Breast epithelium (tissue), 4 donors: ENCODE results near the gene ENO3. TPM values are rescaled to one million over a fixed set of nuclear protein-coding genes. Genes with fewer than 3 reads are reported as not detected.
"Not testable (repeated sequence)": the region's sequence is repeated elsewhere in the genome, so short reads cannot be mapped to it uniquely, and the experiment has no call there.

Experiments used
- DNase-seq, 2 donors: peaks; one replicate each; pipeline ENCODE4 v3.0.0-alpha.2; 2019; ENCODE audit warnings: low spot score in 2 of 2
- H3K27ac ChIP-seq, 2 donors: fragments of 200-600 bp; sonication (generic) in 1 of 2; one replicate each; pipeline ENCODE4 v1.5.1; 2016 to 2019; ENCODE audit warnings: mild to moderate bottlenecking in 1 of 2
- H3K27me3 ChIP-seq, 2 donors: fragments of 200-600 bp; sonication (generic) in 1 of 2; one replicate each; pipeline versions ENCODE4 v1.5.1 to v1.6.0; 2017 to 2019; ENCODE audit warnings: control low read depth in 1 of 2, mild to moderate bottlenecking in 1 of 2
- H3K36me3 ChIP-seq: fragments of 200-600 bp; one replicate; pipeline ENCODE4 v1.5.1; 2019
- H3K4me1 ChIP-seq, 2 donors: fragments of 200-600 bp; sonication (generic); one replicate each; pipeline ENCODE4 v1.5.1; 2016 to 2019; ENCODE audit warnings: control low read depth in 1 of 2
- H3K4me3 ChIP-seq, 3 donors: fragments of 200-600 bp; sonication (generic); 1 replicate in 2 of 3; 2 replicates in 1 of 3; pipeline ENCODE4 v1.5.1; 2016 to 2019; ENCODE audit warnings: mild to moderate bottlenecking in 3 of 3, moderate library complexity in 2 of 3
- H3K9me3 ChIP-seq, 2 donors: fragments of 200-600 bp; sonication (generic) in 1 of 2; one replicate each; pipeline ENCODE4 v1.5.1; 2016 to 2019; ENCODE audit warnings: control low read depth in 1 of 2
- POLR2A ChIP-seq: fragments of 450-650 bp; IDR thresholded peaks from one replicate; pipeline ENCODE4 v1.6.1; 2016; ENCODE audit warnings: antibody characterized with exemption, mild to moderate bottlenecking, moderate library complexity
- POLR2AphosphoS5 ChIP-seq, 3 donors: sonication (generic); formaldehyde crosslinking; IDR thresholded peaks; one replicate each; pipeline ENCODE4 v1.6.1; 2017; ENCODE audit warnings: antibody characterized with exemption in 3 of 3
- intact Hi-C: fragments of 100-400 bp; cut with DNase I; formaldehyde crosslinking; loops from one replicate; pipeline ENCODE4 v1.15.1; 2023; ENCODE audit warnings: low total_unique reads
- total RNA-seq, 3 donors: library from RNA; depleted of rRNA; stranded (reverse); fragments of >200 nt; gene quantifications; one replicate each; pipeline ENCODE4 v1.1.0, GENCODE V29; 2016
- TF ChIP-seq, protein P1 (sequence below), 3 donors: fragments of 450-650 bp; IDR thresholded peaks; one replicate each; pipeline ENCODE4 v1.5.1; 2016 to 2017; ENCODE audit warnings: antibody characterized with exemption in 3 of 3, mild to moderate bottlenecking in 3 of 3, moderate library complexity in 3 of 3

ENO3 gene
- 1 to 10 TPM; 1.6 to 4.6 (median 3.1) TPM for total RNA-seq

DNA sequence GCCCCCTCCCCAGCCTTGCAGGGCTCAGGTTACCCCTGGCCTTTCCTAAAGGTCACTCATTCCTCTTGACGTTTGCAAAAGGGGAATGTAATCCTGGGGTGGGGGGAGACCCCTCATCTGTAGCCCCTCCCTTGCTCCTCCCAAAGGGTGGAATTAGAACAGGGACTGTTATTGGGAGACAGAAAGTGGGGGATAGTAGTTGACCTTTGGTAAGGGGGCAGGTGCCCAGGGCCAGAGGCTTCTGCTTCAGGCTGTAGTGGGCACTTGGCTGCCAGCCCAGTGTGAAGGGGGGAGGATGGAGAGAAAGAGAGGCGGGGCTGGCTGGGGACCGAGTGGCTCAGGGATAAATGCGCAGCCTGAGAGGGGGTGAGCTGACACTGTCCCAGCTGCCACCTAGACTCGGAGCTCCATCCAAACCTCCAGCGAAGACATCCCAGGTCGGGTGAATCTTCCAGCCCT is at the start of gene ENO3:
TSS of gene ENO3 (plus strand) at position 374 of the 459 bp plus-strand sequence. CDS start 711 bp downstream, outside the sequence.
- no peak for DNase-seq
- Histone ChIP-seq H3K4me3 (peak within 1 kb of the TSS; percentile 98 to 100 (median 99)), H3K27me3 (no peaks in the 10 kb centered on the region), H3K4me1 (peaks cover 5 to 16% of the 10 kb centered on the region in 2 donors), H3K36me3 (no peaks in the 10 kb centered on the region), H3K9me3 (no peaks in the 10 kb centered on the region), H3K27ac (peak within 1 kb of the TSS; percentile 97 to 99)
- TF ChIP-seq POLR2A, result no peak
- no peak for TF ChIP-seq POLR2AphosphoS5 (IDR thresholded peaks at IDR 0.05)
- TF ChIP-seq, protein P1, sequence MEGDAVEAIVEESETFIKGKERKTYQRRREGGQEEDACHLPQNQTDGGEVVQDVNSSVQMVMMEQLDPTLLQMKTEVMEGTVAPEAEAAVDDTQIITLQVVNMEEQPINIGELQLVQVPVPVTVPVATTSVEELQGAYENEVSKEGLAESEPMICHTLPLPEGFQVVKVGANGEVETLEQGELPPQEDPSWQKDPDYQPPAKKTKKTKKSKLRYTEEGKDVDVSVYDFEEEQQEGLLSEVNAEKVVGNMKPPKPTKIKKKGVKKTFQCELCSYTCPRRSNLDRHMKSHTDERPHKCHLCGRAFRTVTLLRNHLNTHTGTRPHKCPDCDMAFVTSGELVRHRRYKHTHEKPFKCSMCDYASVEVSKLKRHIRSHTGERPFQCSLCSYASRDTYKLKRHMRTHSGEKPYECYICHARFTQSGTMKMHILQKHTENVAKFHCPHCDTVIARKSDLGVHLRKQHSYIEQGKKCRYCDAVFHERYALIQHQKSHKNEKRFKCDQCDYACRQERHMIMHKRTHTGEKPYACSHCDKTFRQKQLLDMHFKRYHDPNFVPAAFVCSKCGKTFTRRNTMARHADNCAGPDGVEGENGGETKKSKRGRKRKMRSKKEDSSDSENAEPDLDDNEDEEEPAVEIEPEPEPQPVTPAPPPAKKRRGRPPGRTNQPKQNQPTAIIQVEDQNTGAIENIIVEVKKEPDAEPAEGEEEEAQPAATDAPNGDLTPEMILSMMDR (IDR thresholded peaks at IDR 0.05), result no peak
- intact Hi-C loops, result no loop called here

DNA sequence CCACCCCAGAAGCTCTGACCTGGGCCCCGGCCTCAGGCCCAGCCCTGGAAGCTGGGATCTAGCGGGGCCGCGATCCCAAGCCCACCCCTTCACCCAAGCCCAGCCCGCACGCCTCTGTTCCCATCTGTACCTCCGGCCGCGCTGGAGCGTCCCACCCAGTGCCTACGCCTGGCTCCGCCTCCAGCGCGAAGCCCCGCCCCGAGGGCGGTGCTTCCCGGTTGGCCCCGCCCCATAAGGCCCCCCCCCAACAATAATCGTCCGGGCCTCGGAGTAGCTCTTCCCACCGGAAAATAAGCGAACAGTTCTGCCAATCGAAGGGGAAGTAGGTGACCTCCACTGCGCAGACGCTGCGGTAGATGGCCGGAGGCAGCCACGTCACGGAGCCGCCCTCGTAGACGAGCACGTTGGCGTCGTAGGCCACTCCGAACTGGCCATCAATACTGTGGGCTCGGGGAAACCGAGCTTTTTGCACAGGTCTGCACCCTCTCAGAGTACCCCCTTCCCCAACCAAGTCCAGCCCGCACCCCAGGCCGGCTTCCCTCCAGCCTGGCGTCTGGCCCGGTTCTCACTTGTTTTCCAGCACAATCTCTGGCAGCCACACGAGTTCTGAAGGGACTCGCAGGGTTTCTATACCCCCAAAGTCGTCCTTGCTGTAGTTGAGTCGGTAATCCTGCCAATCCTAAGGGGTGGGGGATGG is 49.1 kb upstream of the ENO3 start:
- H3K27ac ChIP-seq, result peak overlapping the region; percentile 52 to 67
- TF ChIP-seq POLR2A, result no peak
- TF ChIP-seq, protein P1 (IDR thresholded peaks at IDR 0.05), result no peak
- no peak for TF ChIP-seq POLR2AphosphoS5 (IDR thresholded peaks at IDR 0.05)
- H3K36me3 ChIP-seq, result peaks cover under 1% of the 10 kb centered on the region
- no peaks in the 10 kb centered on the region for H3K27me3 ChIP-seq
- H3K9me3 ChIP-seq, result no peaks in the 10 kb centered on the region
- H3K4me3 ChIP-seq, result no peak overlapping the region
- peaks cover 0 to 3% of the 10 kb centered on the region in 2 donors for H3K4me1 ChIP-seq
- DNase-seq, result peak in 1 of 2 donors; percentile 50
- intact Hi-C loops, result loop anchor here (10.0 kb wide), 1 partner anchor 83 kb away; the partner anchor contains the start of gene CAMTA2

DNA sequence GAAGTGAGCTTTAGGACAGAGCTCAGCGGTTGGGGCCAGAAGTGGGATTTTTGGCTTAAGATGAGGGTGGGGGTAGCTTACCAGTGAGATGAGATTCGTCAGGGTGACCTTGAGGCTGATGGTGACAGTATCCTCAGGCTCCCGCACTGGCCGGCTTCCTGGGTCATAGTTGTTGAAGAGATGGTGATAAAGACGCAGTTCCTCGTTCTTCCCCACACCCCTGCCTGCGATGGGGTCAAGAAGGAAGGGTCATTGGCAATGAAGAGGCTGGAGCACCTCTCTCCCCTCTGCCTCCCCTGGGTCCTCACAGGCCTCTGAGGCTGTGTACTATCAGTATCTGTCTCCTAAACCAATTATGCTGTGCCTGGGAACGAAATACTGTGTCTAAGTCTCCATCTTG is 48.4 kb upstream of the ENO3 start:
- peak overlapping the region; percentile 52 to 67 for H3K27ac ChIP-seq
- TF ChIP-seq, protein P1 (IDR thresholded peaks at IDR 0.05), result no peak
- no peak for TF ChIP-seq POLR2AphosphoS5 (IDR thresholded peaks at IDR 0.05)
- no peak for TF ChIP-seq POLR2A
- H3K9me3 ChIP-seq, result no peaks in the 10 kb centered on the region
- H3K4me3 ChIP-seq, result no peak overlapping the region
- no peaks in the 10 kb centered on the region for H3K27me3 ChIP-seq
- intact Hi-C loops, result loop anchor here (10.0 kb wide), 1 partner anchor 82 kb away; the partner anchor contains the start of gene CAMTA2
- no peak for DNase-seq
- no peaks in the 10 kb centered on the region for H3K36me3 ChIP-seq
- peaks cover 0 to 3% of the 10 kb centered on the region in 2 donors for H3K4me1 ChIP-seq

DNA sequence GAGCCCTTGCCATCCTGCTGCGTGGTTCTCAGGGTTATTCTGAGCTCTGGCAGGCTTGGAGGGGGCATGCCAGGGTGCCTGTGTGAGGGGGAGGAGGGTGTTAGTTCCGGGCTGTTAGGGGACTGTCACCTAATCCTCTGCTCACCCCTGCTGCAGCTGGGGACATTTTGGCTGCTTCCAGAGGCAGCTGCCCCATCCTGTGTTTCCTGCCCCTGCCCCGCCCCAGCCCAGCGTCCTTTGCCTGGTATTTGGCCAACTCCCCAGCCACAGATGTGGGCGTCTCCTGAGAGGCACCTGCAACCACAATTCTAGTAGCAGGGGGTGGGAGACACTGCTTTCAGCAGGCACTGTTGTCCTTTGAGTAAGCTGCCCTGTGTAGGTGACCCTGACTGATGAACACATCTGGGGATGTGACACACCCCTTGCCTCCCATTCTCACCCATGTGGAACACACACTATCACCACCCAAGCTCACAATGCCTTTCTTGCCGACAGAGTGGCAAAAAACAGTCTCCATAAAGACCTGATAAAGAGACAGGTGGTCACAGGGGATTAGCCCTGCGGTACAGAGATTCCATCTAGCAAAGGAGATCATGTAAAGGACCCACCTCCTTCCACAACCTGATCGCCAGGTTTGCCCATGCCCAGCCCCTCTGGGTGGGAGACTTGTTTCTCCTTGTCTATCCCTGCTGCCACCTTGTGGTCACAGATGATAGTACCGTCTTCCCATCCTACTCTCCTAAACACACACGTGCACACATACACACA is 47.7 kb upstream of the ENO3 start, which contains the start of gene CHRNE:
TSS of gene CHRNE (minus strand) at position 48 of the 768 bp plus-strand sequence. CDS start at position 13, 35 bp downstream.
- DNase-seq, result peak; percentile 77 to 87
- no peaks in the 10 kb centered on the region for H3K36me3 ChIP-seq
- peaks cover 0 to 3% of the 10 kb centered on the region in 2 donors for H3K4me1 ChIP-seq
- H3K27ac ChIP-seq, result peak within 1 kb of the TSS; percentile 52 to 67
- no peaks in the 10 kb centered on the region for H3K27me3 ChIP-seq
- intact Hi-C loops, result loop anchor here (10.0 kb wide), 1 partner anchor 82 kb away; the partner anchor contains the start of gene CAMTA2
- no peaks in the 10 kb centered on the region for H3K9me3 ChIP-seq
- TF ChIP-seq, protein P1 (IDR thresholded peaks at IDR 0.05), result peak; percentile 75 to 90 (median 78)
- no peak for TF ChIP-seq POLR2AphosphoS5 (IDR thresholded peaks at IDR 0.05)
- TF ChIP-seq POLR2A, result no peak
- no peak within 1 kb of the TSS for H3K4me3 ChIP-seq

DNA sequence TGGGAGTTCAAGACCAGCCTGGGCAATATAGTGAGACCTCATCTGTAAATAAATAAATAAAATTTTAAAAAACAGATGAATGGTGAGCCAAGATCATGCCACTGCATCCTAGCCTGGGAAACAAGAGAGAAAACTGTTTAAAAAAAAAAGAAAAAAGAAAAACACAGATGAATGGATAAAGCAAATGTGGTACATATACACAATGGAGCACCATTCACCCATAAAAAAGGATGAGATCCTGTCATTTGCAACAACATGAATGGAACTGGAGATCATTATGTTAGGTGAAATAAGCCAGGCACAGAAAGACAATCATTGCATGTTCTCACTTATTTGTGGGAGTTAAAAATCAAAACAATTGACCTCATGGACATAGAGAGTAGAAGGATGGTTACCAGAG is 44.3 kb upstream of the ENO3 start:
- not testable (repeated sequence) for H3K9me3 ChIP-seq, H3K4me1 ChIP-seq, H3K4me3 ChIP-seq, H3K36me3 ChIP-seq, H3K27me3 ChIP-seq, H3K27ac ChIP-seq, DNase-seq
- intact Hi-C loops, result loop anchor here (10.0 kb wide), 1 partner anchor 78 kb away; the partner anchor contains the start of gene CAMTA2
